PFSK-1 (cell line): ENCODE measurements around the gene TLR3.

Source experiments
- POLR2AphosphoS5 ChIP-seq: IDR thresholded peaks from 2 replicates; pipeline ENCODE4 v1.6.1; 2012; ENCODE audit warnings: low read depth, mild to moderate bottlenecking, control low read depth, low read length, moderate library complexity
- SIN3A ChIP-seq: IDR thresholded peaks from 2 replicates; pipeline ENCODE4 v1.6.1; 2012; ENCODE audit warnings: mild to moderate bottlenecking, low read length, moderate library complexity, borderline replicate concordance; ENCODE audit not compliant: insufficient read depth
- TF ChIP-seq, protein P1 (sequence below), 2 experiments: IDR thresholded peaks; 2 replicates each; pipeline versions ENCODE4 v1.6.1 to v1.8.0; 2011 to 2012; ENCODE audit warnings: low read depth in 2 of 2, low read length in 2 of 2, control low read depth in 1 of 2, inconsistent platforms in 1 of 2, mild to moderate bottlenecking in 1 of 2, moderate library complexity in 1 of 2; ENCODE audit not compliant: insufficient read depth in 1 of 2

DNA sequence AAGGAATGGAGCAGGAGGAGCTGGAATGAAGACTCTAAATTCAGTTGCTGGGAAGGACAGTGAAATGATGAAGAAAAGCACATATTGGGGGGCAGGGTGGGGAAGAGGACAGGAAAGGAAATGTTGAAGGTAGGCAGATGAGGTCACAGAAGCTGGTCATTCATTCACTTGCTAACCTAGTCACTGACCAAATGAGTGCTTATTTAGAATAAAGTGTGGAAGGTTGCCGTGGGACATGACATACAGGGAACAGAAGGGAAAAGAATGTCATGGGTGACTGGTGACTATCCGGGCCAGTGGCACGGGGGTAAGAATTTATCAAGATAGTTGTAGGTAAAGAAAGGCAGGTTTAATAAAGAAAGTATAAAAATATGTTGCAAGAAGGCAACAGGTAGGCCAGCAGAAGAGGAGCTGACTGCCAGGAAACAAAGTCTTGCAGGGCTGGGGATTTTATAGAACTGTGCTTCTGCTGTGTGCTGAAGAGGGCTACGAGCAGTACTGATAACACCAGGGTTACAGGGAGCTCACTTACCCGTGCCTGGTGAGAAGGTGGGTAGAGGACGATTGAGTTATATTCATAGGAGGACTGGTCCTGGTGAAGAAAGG is 31.9 kb upstream of the TLR3 start:
- no peak for TF ChIP-seq SIN3A
- no peak for TF ChIP-seq POLR2AphosphoS5
- TF ChIP-seq, protein P1, sequence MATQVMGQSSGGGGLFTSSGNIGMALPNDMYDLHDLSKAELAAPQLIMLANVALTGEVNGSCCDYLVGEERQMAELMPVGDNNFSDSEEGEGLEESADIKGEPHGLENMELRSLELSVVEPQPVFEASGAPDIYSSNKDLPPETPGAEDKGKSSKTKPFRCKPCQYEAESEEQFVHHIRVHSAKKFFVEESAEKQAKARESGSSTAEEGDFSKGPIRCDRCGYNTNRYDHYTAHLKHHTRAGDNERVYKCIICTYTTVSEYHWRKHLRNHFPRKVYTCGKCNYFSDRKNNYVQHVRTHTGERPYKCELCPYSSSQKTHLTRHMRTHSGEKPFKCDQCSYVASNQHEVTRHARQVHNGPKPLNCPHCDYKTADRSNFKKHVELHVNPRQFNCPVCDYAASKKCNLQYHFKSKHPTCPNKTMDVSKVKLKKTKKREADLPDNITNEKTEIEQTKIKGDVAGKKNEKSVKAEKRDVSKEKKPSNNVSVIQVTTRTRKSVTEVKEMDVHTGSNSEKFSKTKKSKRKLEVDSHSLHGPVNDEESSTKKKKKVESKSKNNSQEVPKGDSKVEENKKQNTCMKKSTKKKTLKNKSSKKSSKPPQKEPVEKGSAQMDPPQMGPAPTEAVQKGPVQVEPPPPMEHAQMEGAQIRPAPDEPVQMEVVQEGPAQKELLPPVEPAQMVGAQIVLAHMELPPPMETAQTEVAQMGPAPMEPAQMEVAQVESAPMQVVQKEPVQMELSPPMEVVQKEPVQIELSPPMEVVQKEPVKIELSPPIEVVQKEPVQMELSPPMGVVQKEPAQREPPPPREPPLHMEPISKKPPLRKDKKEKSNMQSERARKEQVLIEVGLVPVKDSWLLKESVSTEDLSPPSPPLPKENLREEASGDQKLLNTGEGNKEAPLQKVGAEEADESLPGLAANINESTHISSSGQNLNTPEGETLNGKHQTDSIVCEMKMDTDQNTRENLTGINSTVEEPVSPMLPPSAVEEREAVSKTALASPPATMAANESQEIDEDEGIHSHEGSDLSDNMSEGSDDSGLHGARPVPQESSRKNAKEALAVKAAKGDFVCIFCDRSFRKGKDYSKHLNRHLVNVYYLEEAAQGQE (IDR thresholded peaks at IDR 0.05; ENCODE audit: insufficient read depth in 1 of 2, low read depth in 2 of 2, low read length in 2 of 2) = no peak
